Measurements from ENCODE around the gene NEURL2.
"Not testable (repeated sequence)": the region's sequence is repeated elsewhere in the genome, so short reads cannot be mapped to it uniquely, and the experiment has no call there.

NEURL2 gene

GRCh38 chr20:45874576-45874975, 16.4 kb downstream of the NEURL2 start:
- in situ Hi-C loops (cut with MboI; ENCODE audit: low sequenced_read_pairs) = no loop called here

DNA sequence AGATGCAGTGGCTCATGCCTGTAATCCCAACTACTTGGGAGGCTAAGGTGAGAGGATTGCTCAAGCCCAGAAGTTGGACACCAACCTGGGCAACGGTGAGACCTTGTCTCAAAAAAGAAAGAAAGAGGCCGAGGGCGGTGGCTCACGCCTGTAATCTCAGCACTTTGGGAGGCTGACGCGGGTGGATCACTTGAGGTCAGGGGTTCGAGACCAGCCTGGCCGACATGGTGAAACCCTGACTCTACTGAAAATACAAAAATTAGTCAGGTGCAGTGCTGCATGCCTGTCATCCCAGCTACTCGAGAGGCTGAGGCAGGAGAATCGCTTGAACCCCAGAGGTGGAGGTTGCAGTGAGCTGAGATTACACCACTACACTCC, 16.9 kb downstream of the NEURL2 start:
- in situ Hi-C loops (cut with MboI; ENCODE audit: low sequenced_read_pairs) = not testable (repeated sequence)

GRCh38 chr20:45873409-45874103, 17.5 kb downstream of the NEURL2 start:
- in situ Hi-C loops (cut with MboI; ENCODE audit: low sequenced_read_pairs) = no loop called here

DNA sequence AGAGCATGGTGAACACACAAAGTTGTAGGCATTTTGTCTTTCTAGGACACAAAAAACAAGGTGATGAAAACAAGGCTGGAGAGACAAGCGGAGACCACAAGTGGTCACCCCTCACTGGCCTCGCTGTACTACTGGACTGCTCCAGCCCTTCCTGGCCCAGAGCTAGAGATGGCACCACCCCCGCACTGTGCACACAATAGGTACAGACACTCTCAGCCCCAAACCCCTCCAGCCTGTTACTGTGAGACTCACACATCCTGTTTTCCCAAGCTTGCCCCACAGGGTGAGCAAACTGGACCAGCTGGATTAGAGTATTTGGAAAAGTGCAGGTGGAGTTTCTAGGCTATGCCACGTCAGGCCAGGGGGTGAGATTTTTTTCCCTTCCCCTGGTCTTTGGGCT, 18.4 kb downstream of the NEURL2 start:
- in situ Hi-C loops (cut with MboI; ENCODE audit: low sequenced_read_pairs) = no loop called here

DNA sequence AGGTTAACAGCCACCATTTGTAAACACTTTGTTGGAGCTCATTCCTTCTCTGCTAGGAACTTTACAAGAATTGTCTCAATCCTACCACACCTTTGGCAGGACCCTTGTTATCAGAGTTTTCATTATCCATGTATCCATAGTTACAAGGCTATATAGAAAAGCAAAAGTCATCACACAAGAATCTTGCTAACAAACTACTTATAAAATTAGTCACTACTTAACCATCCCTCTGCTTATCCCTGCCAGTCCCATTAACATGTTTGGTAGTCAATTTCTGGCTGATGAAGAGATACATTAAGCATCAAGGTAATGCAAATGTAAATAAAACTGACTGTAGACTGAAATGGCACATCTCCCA, 23.2 kb downstream of the NEURL2 start:
- in situ Hi-C loops (cut with MboI; ENCODE audit: low sequenced_read_pairs) = no loop called here

- in situ Hi-C loops (cut with MboI; ENCODE audit: low sequenced_read_pairs) = no loop called here
Observed at GRCh38 chr20:45867136-45867818, 23.7 kb downstream of the NEURL2 start.

DNA sequence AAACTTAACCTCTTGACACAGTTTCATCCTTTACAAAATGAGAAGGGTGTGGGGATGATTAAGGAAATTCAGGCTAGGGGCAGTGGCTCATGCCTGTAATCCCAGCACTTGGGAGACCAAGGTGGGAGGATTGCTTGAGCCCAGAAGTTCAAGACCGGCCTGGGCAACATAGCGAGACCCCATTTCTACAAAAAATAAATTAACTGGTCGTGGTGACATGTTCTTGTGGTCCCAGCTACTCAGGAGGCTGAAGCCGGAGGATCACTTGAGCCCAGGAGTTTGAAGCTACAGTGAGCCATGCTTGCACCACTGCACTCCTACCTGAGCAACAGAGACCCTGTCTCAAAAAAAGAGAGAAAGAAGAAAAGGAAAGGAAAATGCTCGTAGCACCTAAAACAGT, 24.6 kb downstream of the NEURL2 start:
- in situ Hi-C loops (cut with MboI; ENCODE audit: low sequenced_read_pairs) = no loop called here

DNA sequence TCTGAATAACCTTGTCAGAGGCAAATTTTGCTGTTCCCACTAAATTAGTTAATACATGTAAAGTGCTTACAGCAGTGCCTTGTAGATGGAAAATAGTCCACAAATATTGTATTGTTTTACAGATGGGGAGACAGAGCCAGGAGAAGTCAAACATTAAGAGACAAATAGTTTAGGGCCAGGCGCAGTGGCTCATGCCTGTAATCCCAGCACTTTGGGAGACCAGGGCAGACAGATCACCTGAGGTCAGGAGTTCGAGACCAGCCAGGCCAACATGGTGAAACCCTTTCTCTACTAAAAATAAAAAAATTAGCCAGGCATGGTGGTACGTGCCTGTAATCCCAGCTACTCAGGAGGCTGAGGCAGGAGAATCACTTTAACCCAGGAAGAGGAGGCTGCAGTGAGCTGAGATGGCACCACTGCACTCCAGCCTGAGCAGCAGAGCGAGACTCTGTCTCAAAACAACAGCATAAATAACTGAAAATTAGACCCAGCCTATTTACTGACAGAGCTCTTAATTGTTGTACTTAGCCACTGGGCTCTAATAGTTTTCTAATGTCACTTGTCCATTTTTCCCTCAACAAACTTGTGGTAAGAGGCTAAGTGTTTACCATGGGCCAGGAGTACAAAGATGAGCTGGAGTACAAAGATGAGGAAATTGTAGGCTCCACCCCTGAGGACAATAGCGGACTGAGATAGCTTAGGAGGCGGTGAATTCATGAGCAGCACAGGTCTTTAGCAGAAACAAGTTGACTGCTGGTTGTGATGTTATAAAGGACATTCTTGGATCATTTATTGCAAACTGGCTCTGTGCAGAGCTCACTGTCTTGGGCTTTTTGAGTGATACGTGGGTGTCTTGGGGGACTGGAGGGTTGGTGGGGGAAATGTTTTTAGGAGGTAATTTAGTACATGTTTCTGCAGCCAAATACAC, 27.2 kb downstream of the NEURL2 start:
- in situ Hi-C loops (cut with MboI; ENCODE audit: low sequenced_read_pairs) = no loop called here

- in situ Hi-C loops (cut with MboI; ENCODE audit: low sequenced_read_pairs) = no loop called here
Observed at GRCh38 chr20:45861221-45862075, 29.6 kb downstream of the NEURL2 start.

DNA sequence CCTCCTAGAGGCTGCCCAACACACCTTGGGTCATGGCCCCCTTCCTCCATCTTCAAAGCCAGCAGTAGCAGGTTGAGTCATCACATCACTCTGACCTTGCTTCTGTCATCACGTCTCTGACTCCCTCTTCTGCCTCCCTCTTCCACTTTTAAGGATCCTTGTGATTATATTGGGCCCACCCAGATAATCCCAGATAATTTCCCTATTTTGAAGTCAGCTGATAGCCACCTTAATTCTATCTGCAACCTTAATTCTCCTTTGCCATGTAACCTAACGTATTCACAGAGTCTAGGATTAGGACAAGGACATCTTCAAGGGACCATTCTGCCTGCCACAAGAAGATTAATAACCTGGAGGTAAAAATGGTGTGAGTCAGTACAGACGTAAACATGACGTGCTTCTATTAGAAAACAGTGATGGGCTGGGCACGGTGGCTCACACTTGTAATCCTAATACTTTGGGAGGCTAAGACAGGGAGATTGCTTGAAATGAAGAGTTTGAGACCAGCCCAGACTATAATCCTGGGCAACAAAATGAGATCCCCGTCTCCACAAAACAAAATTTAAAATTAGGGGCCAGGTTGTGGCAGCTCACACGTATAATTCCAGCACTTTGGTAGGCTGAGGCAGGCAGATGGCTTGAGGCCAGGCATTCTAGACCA, 30.3 kb downstream of the NEURL2 start:
- in situ Hi-C loops (cut with MboI; ENCODE audit: low sequenced_read_pairs) = no loop called here

DNA sequence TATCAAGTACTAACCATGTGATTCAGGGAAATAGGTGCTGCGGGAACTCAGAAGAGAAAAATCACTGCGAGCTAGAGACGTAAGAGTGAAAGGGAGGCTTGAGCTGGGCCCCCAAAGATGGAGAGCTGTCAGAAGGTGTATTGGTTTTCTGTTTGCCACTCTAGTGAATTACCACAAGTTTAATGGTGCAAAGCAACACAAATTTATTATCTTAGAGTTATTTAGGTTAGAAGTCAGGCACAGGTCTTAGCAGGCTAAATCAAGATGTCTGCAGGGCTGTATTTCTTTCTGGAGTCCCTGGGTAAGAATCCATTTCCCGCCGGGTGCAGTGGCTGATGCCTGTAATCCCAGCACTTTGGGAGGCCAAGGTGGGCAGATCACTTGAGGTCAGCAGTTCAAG, 31.1 kb downstream of the NEURL2 start:
- in situ Hi-C loops (cut with MboI; ENCODE audit: low sequenced_read_pairs) = no loop called here

- in situ Hi-C loops (cut with MboI; ENCODE audit: low sequenced_read_pairs) = no loop called here
Observed at GRCh38 chr20:45857882-45858216, 33.2 kb downstream of the NEURL2 start.

- in situ Hi-C loops (cut with MboI; ENCODE audit: low sequenced_read_pairs) = no loop called here
Observed at GRCh38 chr20:45857114-45857881, 33.7 kb downstream of the NEURL2 start, which contains the start of the genes ACOT8 and ZSWIM3. Gene ACOT8, minus strand, starts transcription at chr20:45857392. Its CDS starts 77 bp downstream, at chr20:45857315. Gene ZSWIM3, plus strand, starts transcription at chr20:45857614. Its CDS starts 212 bp downstream, at chr20:45857826.

GRCh38 chr20:45853484-45853883, 37.5 kb downstream of the NEURL2 start:
- in situ Hi-C loops (cut with MboI; ENCODE audit: low sequenced_read_pairs) = no loop called here

DNA sequence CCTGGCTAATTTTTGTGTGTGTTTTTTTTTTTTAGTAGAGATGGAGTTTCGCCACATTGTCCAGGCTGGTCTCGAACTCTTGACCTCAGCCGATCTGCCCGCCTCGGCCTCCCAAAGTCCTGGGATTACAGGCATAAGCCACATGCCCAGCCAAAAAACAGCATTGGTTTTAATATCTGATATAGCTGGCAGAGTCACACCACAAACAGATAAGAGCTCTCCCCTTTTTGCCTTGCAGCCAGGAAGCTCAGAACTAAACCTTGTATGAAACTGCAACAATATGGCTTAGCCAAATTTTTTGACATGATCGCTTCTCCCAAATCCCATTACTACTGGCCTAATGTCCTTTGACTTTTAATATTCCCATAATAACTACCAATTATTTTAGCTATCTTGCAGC, 38.7 kb downstream of the NEURL2 start:
- in situ Hi-C loops (cut with MboI; ENCODE audit: low sequenced_read_pairs) = no loop called here

GRCh38 chr20:45851501-45851900, 39.5 kb downstream of the NEURL2 start:
- in situ Hi-C loops (cut with MboI; ENCODE audit: low sequenced_read_pairs) = no loop called here

DNA sequence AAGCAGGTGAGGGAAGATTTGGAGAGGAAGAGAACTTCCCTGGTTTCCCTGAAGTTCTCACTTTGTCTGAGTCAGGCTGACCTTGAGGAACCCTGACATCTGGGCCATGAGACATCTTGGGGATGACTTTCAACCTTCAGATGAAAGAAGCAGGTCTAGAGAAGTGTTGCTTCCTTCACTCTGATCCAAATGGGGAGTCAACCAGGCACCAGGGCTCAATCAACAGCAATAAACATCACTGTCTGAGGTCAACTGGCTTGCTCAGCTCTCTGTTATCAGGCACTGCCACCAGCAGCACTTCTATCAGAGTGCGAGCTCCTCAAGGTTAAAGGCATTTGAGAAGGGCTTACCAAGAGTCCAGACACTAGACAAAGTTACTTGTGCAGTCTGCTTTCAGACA, 40.1 kb downstream of the NEURL2 start:
- in situ Hi-C loops (cut with MboI; ENCODE audit: low sequenced_read_pairs) = no loop called here

DNA sequence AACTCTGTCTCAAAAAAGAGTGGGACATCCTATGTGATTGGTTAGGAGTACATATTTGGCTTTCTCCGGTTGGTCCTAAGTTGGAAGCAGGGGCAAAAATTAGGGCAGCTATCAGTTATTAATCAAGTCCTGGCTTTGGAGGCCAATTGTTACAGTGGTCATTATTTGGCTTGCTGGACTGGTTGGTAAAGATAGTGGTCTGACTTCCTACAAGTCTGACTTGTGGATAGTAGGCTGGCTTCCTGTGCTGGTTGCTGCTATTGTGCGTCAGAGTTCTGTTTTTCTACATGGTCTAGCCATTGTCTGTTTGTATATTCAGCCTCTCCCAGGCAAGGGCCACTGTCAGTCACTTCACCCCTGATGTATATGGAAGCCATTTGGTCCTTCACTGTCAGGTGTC, 40.8 kb downstream of the NEURL2 start:
- in situ Hi-C loops (cut with MboI; ENCODE audit: low sequenced_read_pairs) = no loop called here

- in situ Hi-C loops (cut with MboI; ENCODE audit: low sequenced_read_pairs) = no loop called here
Observed at GRCh38 chr20:45848969-45849582, 41.9 kb downstream of the NEURL2 start.
